GM12891 (cell line): ENCODE results near the gene SEPTIN7.

Experiments
- POLR2A ChIP-seq: IDR thresholded peaks from 2 replicates; pipeline ENCODE4 v1.6.1; 2011; ENCODE audit warnings: low read depth, low read length, control low read depth
- SPI1 ChIP-seq: IDR thresholded peaks from 2 replicates; pipeline ENCODE4 v1.6.1; 2011; ENCODE audit warnings: low read depth, low read length, control low read depth
- TAF1 ChIP-seq: IDR thresholded peaks from 2 replicates; pipeline ENCODE4 v1.6.1; 2011; ENCODE audit warnings: low read depth, low read length, control low read depth

GRCh38 chr7:35781767-35782515 lies 18.9 kb upstream of the SEPTIN7 start:
- TF ChIP-seq POLR2A (no peak), SPI1 (no peak), TAF1 (no peak)
